ENCODE results near the gene MACROD2.

The MACROD2 gene

DNA sequence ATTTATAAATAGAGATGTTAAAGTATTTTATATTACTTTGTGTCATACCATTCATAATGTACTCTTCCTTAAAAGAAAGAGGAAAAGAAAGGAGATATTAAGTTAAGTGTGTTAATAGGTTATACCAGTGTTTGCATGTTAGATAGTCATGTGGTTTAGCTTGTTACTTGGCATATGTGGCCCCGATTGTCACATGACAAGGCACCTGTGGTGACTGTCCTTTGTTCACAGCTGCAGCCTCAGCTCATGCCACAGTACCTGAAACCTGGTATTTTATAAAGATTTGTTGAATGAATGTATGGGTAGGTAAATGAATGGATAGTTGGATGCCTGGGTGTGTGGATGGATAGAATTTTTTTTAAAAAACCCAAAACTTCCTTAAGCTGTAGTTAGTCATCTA, 648.2 kb downstream of the MACROD2 start:
- TF ChIP-seq CTCF (IDR thresholded peaks at IDR 0.05; ENCODE audit: insufficient read depth, low read length, poor library complexity, severe bottlenecking) (no peak), EZH2phosphoT487 (conservative IDR thresholded peaks at IDR 0.05; ENCODE audit: low read length) (no peak)
- Histone ChIP-seq H3K9me3 (ENCODE audit: insufficient read depth, low read length) (no peaks in the 10 kb centered on the region), H3K9me2 (replicated peaks; ENCODE audit: insufficient read depth, low read length) (no peaks in the 10 kb centered on the region; the same call in 1 of the 2 replicates), H4K20me1 (ENCODE audit: low read depth, low read length) (no peaks in the 10 kb centered on the region), H3K36me3 (ENCODE audit: low read length) (no peaks in the 10 kb centered on the region), H3K27me3 (ENCODE audit: low read length) (no peaks in the 10 kb centered on the region), H2AFZ (ENCODE audit: low read depth, low read length, severe bottlenecking) (no peak overlapping the region), H3K9ac (ENCODE audit: low read length) (no peak overlapping the region), H3K27ac (ENCODE audit: low read depth, low read length) (no peak overlapping the region), H3K79me2 (ENCODE audit: insufficient read depth, low read length) (no peaks in the 10 kb centered on the region), H3F3A (ENCODE audit: insufficient read depth) (no peaks in the 10 kb centered on the region), H3K4me3 (ENCODE audit: insufficient read depth, low read length, poor library complexity, severe bottlenecking) (no peak overlapping the region), H3K4me2 (ENCODE audit: low read depth, low read length, poor library complexity, severe bottlenecking) (no peak overlapping the region)

DNA sequence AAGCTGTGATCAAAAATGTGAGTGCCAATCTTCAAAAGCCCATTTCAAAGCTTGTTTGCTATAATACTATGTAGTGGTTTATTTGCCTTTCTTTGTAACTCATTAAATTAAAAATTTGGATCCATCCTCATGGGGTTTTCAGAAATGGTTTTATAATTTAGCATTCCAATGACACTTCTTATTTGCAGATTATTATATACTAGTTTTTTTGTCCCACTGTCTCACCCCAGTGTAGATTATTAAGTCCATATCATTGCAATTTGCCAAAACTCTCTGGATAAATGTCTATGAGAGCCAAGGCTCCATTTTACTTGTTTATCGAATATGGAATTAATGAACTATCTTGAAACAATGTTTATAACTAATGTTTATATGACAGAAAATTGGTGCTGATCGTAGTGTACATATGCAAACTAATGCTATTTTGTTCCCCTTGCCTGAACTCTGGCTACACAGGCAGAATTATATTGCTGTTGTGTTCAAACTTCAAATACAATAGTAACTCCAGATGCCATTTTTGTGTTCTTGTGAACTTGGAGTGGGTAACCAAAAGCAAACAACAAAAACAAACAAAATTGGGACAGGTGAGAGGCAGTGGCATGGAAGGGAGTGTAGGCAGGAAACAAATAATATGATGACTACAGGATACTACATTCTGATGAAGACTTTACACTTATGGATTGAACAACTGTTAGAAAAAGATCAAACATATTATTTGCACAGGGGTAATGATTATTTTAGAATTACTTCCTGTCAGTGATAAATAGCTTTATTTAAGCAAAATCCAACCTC, 649.2 kb downstream of the MACROD2 start:
- TF ChIP-seq CTCF (IDR thresholded peaks at IDR 0.05; ENCODE audit: insufficient read depth, low read length, poor library complexity, severe bottlenecking) (no peak), EZH2phosphoT487 (conservative IDR thresholded peaks at IDR 0.05; ENCODE audit: low read length) (no peak)
- no peak overlapping the region for H3K4me3 ChIP-seq (ENCODE audit: insufficient read depth, low read length, poor library complexity, severe bottlenecking)
- H3K9me3 ChIP-seq (ENCODE audit: insufficient read depth, low read length) = no peaks in the 10 kb centered on the region
- no peak overlapping the region for H3K9ac ChIP-seq (ENCODE audit: low read length)
- H4K20me1 ChIP-seq (ENCODE audit: low read depth, low read length) = no peaks in the 10 kb centered on the region
- no peaks in the 10 kb centered on the region for H3K79me2 ChIP-seq (ENCODE audit: insufficient read depth, low read length)
- no peak overlapping the region for H2AFZ ChIP-seq (ENCODE audit: low read depth, low read length, severe bottlenecking)
- H3K9me2 ChIP-seq (replicated peaks; ENCODE audit: insufficient read depth, low read length) = no peaks in the 10 kb centered on the region; the same call in 1 of the 2 replicates
- H3K27me3 ChIP-seq (ENCODE audit: low read length) = no peaks in the 10 kb centered on the region
- H3K27ac ChIP-seq (ENCODE audit: low read depth, low read length) = no peak overlapping the region
- H3K36me3 ChIP-seq (ENCODE audit: low read length) = no peaks in the 10 kb centered on the region
- H3F3A ChIP-seq (ENCODE audit: insufficient read depth) = no peaks in the 10 kb centered on the region
- no peak overlapping the region for H3K4me2 ChIP-seq (ENCODE audit: low read depth, low read length, poor library complexity, severe bottlenecking)

- Histone ChIP-seq H3K27me3 (ENCODE audit: low read length) (no peaks in the 10 kb centered on the region), H3K27ac (ENCODE audit: low read depth, low read length) (no peak overlapping the region), H3K4me3 (ENCODE audit: insufficient read depth, low read length, poor library complexity, severe bottlenecking) (no peak overlapping the region), H3F3A (ENCODE audit: insufficient read depth) (no peaks in the 10 kb centered on the region), H3K79me2 (ENCODE audit: insufficient read depth, low read length) (no peaks in the 10 kb centered on the region), H3K4me2 (ENCODE audit: low read depth, low read length, poor library complexity, severe bottlenecking) (no peak overlapping the region), H3K9ac (ENCODE audit: low read length) (no peak overlapping the region), H3K9me3 (ENCODE audit: insufficient read depth, low read length) (no peaks in the 10 kb centered on the region), H2AFZ (ENCODE audit: low read depth, low read length, severe bottlenecking) (no peak overlapping the region), H3K9me2 (replicated peaks; ENCODE audit: insufficient read depth, low read length) (no peaks in the 10 kb centered on the region; the same call in 1 of the 2 replicates), H3K36me3 (ENCODE audit: low read length) (no peaks in the 10 kb centered on the region), H4K20me1 (ENCODE audit: low read depth, low read length) (no peaks in the 10 kb centered on the region)
- TF ChIP-seq CTCF (IDR thresholded peaks at IDR 0.05; ENCODE audit: insufficient read depth, low read length, poor library complexity, severe bottlenecking) (no peak), EZH2phosphoT487 (conservative IDR thresholded peaks at IDR 0.05; ENCODE audit: low read length) (no peak)
These were observed 651.7 kb downstream of the MACROD2 start for GRCh38 chr20:14647016-14647415.
